HG03095 (cell line): Measurements from ENCODE around the gene PRR5L.
A peak's percentile ranks its signal among the peaks of the same experiment; 100 is the strongest.

ENCODE experiments used
- ATAC-seq: cut with Tn5 transposase; IDR thresholded peaks from one replicate; pipeline ENCODE4 v1.9.1; 2021; ENCODE audit warnings: moderate library complexity; ENCODE audit not compliant: unreplicated experiment

The PRR5L gene, protein sequence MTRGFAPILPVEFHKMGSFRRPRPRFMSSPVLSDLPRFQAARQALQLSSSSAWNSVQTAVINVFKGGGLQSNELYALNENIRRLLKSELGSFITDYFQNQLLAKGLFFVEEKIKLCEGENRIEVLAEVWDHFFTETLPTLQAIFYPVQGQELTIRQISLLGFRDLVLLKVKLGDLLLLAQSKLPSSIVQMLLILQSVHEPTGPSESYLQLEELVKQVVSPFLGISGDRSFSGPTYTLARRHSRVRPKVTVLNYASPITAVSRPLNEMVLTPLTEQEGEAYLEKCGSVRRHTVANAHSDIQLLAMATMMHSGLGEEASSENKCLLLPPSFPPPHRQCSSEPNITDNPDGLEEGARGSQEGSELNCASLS

DNA sequence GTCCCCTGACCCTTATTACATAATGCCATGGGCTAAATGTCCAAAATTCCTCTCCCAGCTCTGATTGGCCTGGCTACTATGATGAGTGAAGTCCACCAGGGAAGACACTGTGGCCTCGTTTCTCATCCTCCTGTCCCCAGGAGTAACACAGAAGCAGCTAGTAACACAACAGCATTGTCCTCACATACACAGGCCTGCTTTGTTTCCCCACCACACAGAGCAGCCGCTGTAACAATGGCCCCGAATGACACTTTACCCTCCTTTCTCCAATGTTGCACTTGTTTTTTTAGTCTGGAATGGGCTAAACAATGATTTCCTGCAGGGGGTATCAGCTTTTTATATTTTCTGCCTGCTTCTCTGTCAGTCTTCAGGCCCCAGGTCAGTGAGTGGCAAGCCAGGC lies at the start of gene PRR5L:
TSS of gene PRR5L (plus strand) at position 363 of the 400 bp plus-strand sequence. CDS start 104,834 bp downstream, outside the sequence.
- no peak for ATAC-seq

DNA sequence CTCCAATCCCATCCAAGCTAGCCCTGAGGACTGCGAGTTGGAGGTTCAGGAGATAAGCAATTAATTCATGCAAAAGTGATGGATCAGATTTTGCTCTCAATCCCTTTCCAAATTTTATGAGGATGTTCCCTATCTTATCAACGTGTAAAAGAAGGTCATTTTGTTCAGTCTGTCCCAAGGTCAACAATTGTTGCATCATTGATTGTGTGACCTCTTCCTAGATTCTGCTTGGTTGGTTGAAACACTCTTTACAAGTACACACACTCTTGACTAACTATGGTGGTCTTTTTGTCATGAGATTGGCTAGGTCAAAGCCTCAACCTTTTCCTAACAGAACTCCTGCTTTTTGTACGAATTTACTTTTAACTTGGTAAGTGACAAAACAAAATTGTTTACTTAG lies 48.6 kb upstream of the PRR5L start:
- ATAC-seq, result no peak

DNA sequence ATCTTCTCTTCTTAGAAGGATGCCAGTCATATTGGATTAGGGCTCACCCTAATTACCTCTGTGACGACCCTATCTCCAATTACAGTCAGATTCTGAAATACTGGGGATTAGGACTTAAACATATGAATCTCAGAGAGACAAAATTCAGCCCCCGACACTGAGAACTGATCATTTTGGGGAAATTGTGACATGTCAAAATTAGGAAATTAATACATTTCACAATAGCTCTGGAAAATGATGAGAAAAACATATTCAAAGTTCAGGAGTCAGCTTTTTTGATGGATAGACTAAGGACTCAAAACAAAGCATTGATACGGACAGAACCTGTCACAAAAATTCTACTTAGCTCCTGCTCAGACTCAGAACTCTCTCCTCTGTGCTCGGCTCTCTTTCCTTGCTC lies 47.7 kb upstream of the PRR5L start:
- ATAC-seq, result no peak

DNA sequence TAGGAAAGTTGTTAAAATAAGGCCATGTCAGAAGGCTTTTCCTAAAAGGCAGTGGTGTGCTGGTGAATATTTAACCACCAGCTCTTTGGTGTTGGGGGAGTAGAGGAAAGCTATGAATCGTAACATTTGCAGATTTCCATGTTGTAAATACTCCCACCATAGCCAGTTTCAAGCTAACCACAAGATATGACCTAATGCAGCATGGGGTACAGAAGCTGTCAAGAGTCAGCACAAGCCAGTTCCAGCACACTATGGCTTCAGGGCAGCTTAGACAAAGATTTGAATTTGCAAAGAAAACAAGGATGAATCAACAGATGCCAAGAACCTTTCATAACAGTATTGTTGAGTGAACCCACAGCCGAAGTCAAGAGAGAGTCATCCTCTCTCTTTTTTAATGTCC lies 46.8 kb upstream of the PRR5L start:
- no peak for ATAC-seq

DNA sequence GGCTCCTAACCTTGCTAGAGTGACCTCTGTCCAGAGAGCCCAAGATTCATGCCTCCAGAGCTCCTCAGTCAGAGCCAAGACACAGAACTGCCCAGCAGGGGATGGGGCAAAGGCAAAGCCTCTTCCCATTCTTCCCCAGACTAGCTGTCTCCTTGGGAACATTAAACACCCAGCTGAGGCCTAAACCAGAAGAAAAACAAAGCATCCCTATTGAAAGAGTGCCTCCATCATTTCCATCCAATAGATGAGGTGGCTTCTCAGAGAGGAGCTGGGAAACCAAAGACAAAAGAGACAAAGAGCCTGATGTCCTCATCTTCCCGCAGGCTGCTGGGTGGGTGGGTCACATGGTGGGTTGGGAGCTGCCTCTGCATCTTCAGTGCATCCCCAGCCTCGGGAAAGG lies 44.3 kb upstream of the PRR5L start:
- no peak for ATAC-seq

DNA sequence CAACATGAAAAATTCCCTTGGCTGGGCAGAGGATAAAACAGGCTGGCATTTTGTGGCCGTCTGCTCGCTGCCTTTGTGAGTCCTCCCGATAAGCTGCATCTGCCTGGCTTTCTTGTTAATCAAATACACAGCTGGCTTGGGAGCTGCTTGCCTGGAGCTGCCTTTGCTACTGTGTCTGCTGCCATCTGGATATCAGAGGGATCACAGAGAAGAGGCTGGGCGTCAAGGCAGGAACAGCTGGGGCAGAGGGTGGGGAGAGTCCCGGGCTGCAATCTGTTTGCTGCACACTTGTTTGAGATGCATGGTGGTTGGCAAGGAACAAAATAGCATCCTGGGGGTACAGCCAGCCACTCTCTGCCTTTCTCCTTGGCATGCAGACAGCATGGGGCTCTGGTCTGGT lies 42.9 kb upstream of the PRR5L start:
- ATAC-seq, result no peak

DNA sequence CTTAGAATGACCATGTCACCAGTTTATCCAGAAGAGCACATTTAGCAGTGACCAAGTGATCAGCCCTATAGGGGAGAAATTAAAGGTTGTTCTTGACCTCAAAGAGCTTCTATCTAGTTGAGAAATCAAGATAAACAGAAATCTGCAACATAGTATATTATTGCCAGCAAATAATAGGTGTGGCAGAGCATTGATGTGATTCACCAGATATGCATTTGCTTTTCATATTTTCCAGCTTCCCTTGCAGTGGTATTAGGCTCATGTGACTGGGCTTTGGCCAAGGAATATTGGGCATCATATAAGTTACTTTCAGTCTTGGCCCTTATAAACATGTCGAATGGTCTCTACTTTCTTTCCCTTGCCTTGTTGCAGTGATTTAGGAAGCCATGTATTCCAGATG lies 41.4 kb upstream of the PRR5L start:
- no peak for ATAC-seq

DNA sequence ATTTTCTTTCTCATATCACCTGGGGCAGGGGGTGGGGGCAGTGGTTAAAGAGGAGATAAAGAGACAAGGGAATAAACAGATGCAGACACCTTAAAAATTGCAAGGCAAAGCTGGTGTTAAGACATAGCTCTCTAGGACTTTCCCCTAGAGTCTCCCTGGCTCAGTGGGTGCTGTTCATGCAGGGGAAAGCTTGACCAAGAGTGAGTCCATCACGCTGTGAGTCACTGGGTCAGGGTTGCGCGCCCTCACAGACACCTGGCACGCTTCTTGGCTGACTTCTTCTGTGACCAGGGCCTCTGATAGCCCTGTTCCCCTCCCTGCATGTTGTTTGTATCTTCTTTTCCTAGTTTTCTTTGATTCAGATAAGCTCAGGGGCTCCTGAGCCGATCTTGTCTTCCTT lies 38.7 kb upstream of the PRR5L start:
- ATAC-seq, result no peak

DNA sequence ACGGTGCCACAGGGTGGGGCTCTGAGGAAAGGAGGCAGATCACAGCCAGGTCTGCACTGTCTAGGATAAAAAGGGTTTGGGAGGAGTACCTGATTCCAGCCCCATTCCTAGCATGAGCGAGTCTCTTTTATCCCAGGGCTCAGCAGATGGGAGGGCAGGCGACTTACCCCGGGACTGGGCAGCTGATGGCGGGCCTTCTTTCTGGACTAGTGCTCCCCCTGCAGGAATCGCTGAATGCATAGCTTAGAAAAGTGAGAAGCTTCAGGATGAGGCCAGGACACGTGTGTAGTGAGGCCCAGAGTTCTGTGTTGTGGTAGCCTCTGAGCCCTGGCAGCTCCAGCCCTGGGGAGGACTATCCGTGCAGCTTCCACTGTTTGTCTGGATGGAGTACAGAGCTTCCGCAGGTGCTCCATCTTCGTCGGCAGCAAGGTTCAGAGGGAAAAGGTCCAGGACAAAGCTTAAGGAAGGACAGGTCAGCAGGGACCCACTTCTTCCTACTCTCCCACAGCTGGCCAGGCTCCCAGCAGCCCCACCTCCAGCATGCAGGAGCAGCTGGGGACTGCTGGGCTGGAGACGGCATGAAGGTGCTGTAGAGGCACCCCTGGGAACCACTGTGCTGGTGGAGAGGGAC lies 37.2 kb upstream of the PRR5L start:
- no peak for ATAC-seq

DNA sequence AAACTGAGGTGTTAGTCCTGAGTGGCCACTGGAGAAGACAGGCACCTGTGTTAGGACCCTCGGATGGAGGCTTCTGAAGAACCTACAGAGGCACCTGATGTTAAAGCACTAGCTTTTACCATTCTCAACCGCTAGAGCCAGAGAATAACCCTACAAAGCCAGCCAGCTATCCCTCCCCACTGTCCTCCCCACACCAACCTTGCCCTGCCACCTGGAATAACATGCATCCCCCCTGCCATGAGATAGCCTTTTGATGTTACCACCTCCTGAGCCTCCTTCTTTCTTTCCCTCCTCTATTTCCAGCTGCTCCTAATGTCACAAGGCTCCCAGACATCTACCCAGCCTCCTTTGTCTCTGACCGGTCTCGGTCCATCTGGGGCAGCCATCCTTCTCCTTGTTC lies 35.0 kb upstream of the PRR5L start:
- ATAC-seq, result no peak

DNA sequence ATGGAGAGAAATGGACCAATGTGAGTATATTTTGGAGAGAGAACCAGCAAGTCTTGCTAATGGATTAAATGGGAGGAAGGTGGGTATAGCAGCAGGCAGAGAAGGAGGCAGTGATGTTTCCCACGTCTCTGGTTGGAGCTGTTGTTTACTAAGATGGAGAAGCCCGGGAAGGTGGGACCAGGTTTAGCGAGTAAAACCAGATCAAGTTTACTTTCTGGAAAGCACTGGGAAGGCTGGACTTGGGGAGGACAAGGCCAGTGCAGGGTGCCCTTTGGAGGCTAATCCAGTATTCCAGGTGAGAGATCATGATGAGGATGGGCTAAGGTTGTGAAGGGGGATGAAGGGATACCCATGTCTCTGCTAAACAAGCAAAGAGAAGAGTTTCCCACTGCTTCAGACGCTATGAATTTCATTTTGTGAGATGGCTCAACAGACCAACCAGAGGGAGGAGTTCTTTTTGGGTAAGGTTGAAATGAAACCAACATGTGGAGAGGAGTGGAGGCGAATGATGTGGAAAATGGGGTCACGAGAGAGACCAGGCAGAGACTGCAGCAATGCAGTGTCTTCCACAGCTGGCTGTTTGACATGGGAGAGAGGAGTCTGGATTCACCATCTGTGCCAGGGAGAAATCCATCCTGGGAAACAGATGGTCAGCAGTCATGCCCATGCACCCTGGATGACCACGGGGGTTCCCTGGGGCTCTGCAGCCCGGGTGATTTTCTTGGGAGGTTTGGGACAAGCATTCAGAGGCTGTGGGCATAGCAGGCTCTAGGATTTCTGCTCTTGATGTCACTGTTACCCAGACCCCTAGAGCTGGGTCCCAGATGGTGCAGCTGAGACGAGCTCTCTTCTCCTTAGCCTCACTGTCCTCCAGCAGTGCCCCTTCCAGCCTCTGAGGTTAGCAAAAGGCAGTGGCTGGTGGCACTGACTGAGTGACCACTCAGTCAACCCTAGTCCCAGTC lies 31.8 kb upstream of the PRR5L start:
- ATAC-seq, result no peak

DNA sequence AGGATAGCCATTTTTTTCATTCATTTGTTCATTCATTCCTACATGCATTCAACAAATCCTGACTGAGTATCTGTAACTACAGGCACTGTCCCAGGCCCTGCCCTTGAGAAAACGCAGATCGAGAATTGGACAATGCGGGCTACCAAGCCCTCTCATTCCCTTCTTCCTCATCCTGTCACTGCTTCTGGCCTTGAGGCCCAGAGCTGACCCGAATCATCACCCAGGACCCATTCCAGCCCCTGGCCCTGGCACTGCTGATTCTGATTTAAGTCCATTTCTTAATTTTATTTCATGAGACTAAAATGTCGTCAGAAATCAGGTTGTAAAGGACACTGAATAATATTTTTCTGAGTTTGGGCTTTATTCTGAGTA lies 31.1 kb upstream of the PRR5L start:
- ATAC-seq, result no peak

DNA sequence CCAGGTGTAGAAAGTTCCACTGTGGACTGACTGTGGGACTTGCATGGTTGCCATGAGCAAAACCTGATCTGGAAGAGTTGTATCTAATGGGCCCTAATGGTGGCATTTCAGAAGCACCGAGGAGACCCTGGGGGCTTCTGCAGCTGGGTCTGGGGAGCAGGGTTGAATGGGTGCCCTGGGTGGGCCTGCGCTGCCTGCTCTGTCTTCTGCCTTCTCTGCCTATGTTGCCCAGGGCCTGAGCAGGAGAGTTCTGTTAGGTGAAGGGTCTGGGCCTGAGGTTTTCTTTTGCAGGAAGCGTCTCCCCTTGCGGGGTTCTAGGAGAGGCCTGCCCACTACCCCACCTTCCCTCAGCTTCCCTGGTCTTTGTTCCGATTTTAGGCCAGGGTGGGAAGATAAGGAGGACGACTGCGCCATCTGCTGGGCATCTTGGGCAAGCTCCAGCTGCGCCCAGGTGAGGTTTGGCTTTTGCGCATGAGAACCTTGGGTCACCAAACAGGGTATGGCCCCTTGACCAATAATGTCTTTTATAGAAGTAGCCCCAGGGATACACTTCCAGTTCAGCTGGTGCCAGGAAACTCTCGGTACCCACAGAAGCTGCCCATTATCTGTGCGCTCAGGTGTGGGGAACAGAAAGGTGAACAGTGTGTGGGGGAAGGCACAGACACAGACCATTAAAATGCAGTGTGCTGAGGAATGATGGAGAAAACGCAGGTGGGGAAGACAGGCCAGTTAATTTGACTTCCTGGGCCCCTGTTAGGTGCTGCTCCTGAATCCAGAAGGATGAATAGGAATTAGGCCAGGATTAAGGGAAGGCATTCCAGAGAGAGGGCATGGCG lies 30.1 kb upstream of the PRR5L start:
- peak; percentile 66 for ATAC-seq

DNA sequence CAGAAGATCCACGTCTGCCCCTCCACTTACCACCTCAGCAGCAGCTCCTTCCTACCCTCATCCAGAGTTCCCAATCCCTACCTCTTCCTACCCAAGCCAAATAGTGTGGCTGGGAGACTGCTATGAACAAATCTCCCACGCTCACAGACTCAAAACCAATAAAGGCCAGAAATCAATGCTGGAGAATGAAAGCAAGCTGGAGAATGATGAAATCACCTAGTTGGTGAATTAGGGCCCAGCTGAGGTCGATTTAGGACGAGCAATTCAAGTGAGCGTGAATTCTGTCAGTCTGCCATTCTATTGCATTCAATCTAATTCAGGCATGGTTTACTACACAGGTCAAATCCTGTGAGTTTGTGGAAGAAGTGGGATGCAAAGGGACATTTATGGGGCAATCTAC lies 29.3 kb upstream of the PRR5L start:
- no peak for ATAC-seq

DNA sequence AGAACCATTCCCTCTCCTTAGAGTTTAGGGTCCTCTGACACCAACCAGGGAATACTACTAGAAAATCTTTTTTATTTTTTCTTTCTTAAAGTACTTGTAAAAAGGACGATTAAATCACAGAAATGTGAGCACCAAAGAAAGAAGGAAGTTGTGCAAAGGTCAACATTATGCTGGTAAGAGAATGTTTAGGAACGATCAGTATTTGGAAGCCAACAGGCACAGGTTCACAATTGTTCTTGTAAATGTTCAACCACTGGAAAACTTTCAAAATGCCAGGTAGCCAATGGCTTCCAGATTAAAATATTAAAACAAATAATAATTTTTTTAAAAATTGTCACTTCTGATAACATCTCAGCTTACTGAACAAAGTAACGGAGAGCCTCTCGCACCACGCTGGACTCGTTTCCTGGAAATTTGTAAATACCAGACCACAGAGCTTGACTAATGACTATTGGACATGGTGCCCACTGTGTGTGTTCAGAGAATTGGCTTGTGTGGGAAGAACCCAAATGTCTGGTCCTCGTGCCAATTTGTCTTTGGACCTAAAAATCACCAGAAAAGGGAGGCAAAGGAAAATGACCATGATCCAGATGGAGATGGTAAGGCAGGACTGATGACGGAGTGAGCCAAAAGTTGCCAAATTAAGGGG lies 27.6 kb upstream of the PRR5L start:
- no peak for ATAC-seq

DNA sequence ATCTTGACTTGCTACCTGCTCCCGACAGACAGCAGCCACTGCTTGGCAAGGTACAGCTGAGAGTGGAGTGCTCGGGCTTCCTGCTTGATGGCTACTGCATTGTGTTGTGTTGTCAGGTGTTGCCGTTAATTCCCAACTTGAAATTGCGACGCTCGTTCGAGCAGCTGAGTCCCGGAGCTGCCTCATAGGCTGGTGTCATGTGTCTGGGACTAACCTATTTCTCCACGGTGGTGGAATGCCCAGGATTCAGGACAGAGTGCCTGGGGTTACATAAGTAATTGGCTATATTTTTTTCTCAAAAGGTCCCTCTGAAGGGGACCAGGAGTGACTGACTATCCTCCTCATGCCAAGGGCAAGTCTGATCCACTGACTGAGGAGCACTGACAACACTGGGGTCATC lies 25.4 kb upstream of the PRR5L start:
- no peak for ATAC-seq

DNA sequence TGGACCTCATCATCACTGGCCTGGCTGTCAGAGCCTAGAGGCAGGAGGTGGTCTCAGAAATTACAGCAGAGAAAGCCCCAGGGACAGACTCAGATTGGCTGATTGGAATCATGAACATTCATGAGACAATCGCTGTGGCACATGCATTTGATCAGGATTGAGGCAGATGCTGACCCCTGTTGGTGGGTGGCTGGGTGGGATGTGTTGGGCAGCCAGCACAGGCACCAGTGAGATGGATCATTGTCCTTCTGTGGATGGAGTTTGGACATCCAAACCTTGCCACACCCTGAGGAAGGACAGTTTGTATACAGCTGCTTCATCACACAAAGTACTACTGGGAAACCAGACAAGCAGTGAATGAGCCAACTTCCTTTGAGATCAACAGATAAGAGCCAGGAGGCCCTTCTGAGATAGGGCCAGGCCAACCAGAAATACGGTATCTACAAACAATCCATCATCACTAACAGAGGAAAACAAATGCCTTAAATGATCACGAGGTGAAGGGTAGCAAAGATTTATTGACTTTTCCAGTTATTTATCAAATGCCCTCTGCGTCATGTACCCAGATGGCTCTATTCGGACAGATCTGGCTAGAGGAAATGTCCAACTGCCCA lies 24.2 kb upstream of the PRR5L start:
- ATAC-seq, result no peak

DNA sequence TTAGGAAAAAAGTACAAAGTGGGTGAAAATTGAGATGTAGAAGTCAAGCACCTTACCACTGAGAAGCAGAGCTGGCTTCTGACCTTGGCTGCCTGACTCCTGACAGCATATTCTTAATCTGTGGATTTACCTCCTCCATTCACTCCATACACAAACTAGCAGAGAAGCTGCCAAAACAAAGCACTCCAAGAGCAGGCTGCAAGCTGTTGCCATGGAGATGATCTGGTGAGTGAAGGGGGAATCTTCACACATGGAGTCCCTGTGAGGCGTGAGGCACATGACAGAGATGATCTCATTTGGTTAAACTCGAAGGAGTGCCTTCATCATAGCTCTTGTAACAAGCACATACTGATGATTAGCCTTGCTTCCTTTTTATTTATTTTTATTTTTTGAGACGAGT lies 23.0 kb upstream of the PRR5L start:
- ATAC-seq, result no peak

DNA sequence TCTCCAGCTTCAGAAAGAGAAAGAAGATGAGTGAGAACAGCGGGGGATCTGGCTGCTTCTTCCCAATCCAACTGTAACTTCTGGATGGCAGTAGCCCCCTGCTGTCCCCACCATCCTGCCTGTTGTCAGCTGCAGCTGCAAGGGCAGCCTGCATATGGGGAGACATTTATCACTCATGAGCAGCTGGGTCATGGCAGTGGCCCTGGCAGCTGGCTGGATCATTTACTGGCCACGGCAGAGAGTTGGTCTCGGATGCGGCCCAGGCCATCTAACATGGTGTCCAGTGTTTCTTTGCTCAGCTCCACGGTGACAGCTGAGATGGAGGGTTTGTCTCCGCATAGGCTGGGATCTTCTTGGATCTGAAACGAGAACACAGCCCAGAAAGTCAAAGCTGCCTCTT lies 21.7 kb upstream of the PRR5L start:
- ATAC-seq, result no peak
